Esophagus muscularis mucosa (tissue), 4 donors: ENCODE results near the gene TACC2. TPM values are rescaled to one million over a fixed set of nuclear protein-coding genes. Genes with fewer than 3 reads are reported as not detected.
A peak's percentile ranks its signal among the peaks of the same experiment; 100 is the strongest.

Source experiments
- DNase-seq: peaks from one replicate; pipeline ENCODE4 v3.0.0-alpha.2; 2017; ENCODE audit errors: extremely low spot score
- H3K27ac ChIP-seq, 4 donors: fragments of 200-600 bp; sonication (generic); replicated peaks in 1 of 4; 1 replicate in 3 of 4; 2 replicates in 1 of 4; pipeline ENCODE4 v1.5.1; 2016 to 2019; ENCODE audit warnings: mild to moderate bottlenecking in 1 of 4
- H3K27me3 ChIP-seq, 4 donors: fragments of 200-600 bp; sonication (generic); one replicate each; pipeline versions ENCODE4 v1.5.1 to v1.6.0; 2016 to 2019
- H3K36me3 ChIP-seq, 4 donors: fragments of 200-600 bp; sonication (generic); one replicate each; pipeline ENCODE4 v1.5.1; 2016 to 2019
- H3K4me1 ChIP-seq, 4 donors: fragments of 200-600 bp; sonication (generic); one replicate each; pipeline ENCODE4 v1.5.1; 2016 to 2019
- H3K4me3 ChIP-seq, 4 donors: fragments of 200-600 bp; sonication (generic); 1 replicate in 2 of 4; 2 replicates in 2 of 4; pipeline ENCODE4 v1.5.1; 2016 to 2019; ENCODE audit warnings: mild to moderate bottlenecking in 4 of 4, moderate library complexity in 1 of 4
- H3K9me3 ChIP-seq, 4 donors: fragments of 200-600 bp; sonication (generic); 1 replicate in 3 of 4; 2 replicates in 1 of 4; pipeline ENCODE4 v1.5.1; 2016 to 2019
- CTCF ChIP-seq, 3 experiments: fragments of 200-600 bp in 2 of 3; fragments of 450-650 bp in 1 of 3; sonication (generic) in 2 of 3; IDR thresholded peaks; one replicate each; pipeline ENCODE4 v1.5.1; 2017 to 2019; ENCODE audit warnings: antibody characterized with exemption in 3 of 3, mild to moderate bottlenecking in 2 of 3, moderate library complexity in 1 of 3
- EP300 ChIP-seq: sonication (generic); formaldehyde crosslinking; IDR thresholded peaks from one replicate; pipeline ENCODE4 v1.6.1; 2017; ENCODE audit warnings: antibody characterized with exemption
- POLR2A ChIP-seq: fragments of 450-650 bp; IDR thresholded peaks from one replicate; pipeline ENCODE4 v1.6.1; 2017; ENCODE audit warnings: antibody characterized with exemption, moderate library complexity, mild to moderate bottlenecking, low read depth
- POLR2AphosphoS5 ChIP-seq, 2 donors: sonication (generic); formaldehyde crosslinking; IDR thresholded peaks; one replicate each; pipeline ENCODE4 v1.6.1; 2017; ENCODE audit warnings: antibody characterized with exemption in 2 of 2
- WGBS: methylation state at CpG from one replicate; pipeline ENCODE4 v1.1.5; 2018; 5-methylcytosine and 5-hydroxymethylcytosine counted together
- intact Hi-C: fragments of 100-400 bp; cut with DNase I; formaldehyde crosslinking; loops from one replicate; pipeline ENCODE4 v1.15.1; 2023
- total RNA-seq, 4 donors: library from RNA; depleted of rRNA; stranded (reverse); fragments of >200 nt; gene quantifications; one replicate each; pipeline versions ENCODE4 v1.1.0 to v1.2.1, GENCODE V29; 2016

The TACC2 gene
- total RNA-seq, 4 donors from 2014 or later, result 53.7 to 99.4 (median 75.6) TPM

GRCh38 chr10:122253605-122254004 lies 264.6 kb downstream of the TACC2 start:
- no peak for TF ChIP-seq EP300
- TF ChIP-seq CTCF (IDR thresholded peaks at IDR 0.05), result no peak
- TF ChIP-seq POLR2AphosphoS5 (IDR thresholded peaks at IDR 0.05), result no peak
- TF ChIP-seq POLR2A, result no peak
- H3K9me3 ChIP-seq, result no peaks in the 10 kb centered on the region
- peak overlapping the region in 2 of 4 donors; percentile 66 to 68 for H3K27ac ChIP-seq
- H3K4me3 ChIP-seq, result no peak overlapping the region
- peaks cover 0 to 88% (median 58%) of the 10 kb centered on the region in 4 donors for H3K36me3 ChIP-seq
- no peaks in the 10 kb centered on the region for H3K27me3 ChIP-seq
- intact Hi-C loops, result loop anchor here (10.0 kb wide), 1 partner anchor 279 kb away; the partner anchor contains the start of gene NSMCE4A
- no peak for DNase-seq
- H3K4me1 ChIP-seq, result peaks cover 8 to 25% (median 18%) of the 10 kb centered on the region in 4 donors
- WGBS, result 96% methylated on average over 2 of the region's 2 CpGs

- Histone ChIP-seq H3K9me3 (no peaks in the 10 kb centered on the region), H3K4me1 (peaks cover 4 to 30% (median 24%) of the 10 kb centered on the region in 4 donors), H3K27ac (peak overlapping the region in 1 of 4 donors; percentile 23), H3K4me3 (no peak overlapping the region), H3K36me3 (peaks cover 0 to 76% (median 48%) of the 10 kb centered on the region in 4 donors), H3K27me3 (no peaks in the 10 kb centered on the region)
- intact Hi-C loops, result loop anchor here (5.0 to 10.0 kb wide), 2 partner anchors 108 to 280 kb away; partner anchors contain the start of gene NSMCE4A
- 84% methylated on average over 2 of the region's 5 CpGs for WGBS
- no peak for DNase-seq
- TF ChIP-seq CTCF (IDR thresholded peaks at IDR 0.05) (no peak), POLR2A (no peak), EP300 (no peak), POLR2AphosphoS5 (IDR thresholded peaks at IDR 0.05) (no peak)
These were observed 265.9 kb downstream of the TACC2 start for GRCh38 chr10:122254831-122255230.

- TF ChIP-seq EP300 (no peak), CTCF (IDR thresholded peaks at IDR 0.05) (no peak), POLR2A (no peak), POLR2AphosphoS5 (IDR thresholded peaks at IDR 0.05) (no peak)
- intact Hi-C loops, result loop anchor here (5.0 to 10.0 kb wide), 2 partner anchors 108 to 281 kb away; partner anchors contain the start of gene NSMCE4A
These were observed 266.7 kb downstream of the TACC2 start for GRCh38 chr10:122255509-122256301.

GRCh38 chr10:122257041-122257440 lies 268.1 kb downstream of the TACC2 start:
- no peaks in the 10 kb centered on the region for H3K27me3 ChIP-seq
- intact Hi-C loops, result loop anchor here (5.0 to 10.0 kb wide), 2 partner anchors 110 to 282 kb away; partner anchors contain the start of gene NSMCE4A
- no peaks in the 10 kb centered on the region for H3K9me3 ChIP-seq
- H3K36me3 ChIP-seq, result peaks cover 0 to 57% (median 38%) of the 10 kb centered on the region in 4 donors
- no peak overlapping the region for H3K4me3 ChIP-seq
- DNase-seq, result no peak
- H3K4me1 ChIP-seq, result peaks cover 4 to 30% (median 24%) of the 10 kb centered on the region in 4 donors
- no peak overlapping the region for H3K27ac ChIP-seq
- TF ChIP-seq CTCF (IDR thresholded peaks at IDR 0.05), result no peak
- no peak for TF ChIP-seq POLR2A
- no peak for TF ChIP-seq POLR2AphosphoS5 (IDR thresholded peaks at IDR 0.05)
- 95% methylated on average over 3 of the region's 3 CpGs for WGBS

More at GRCh38 chr10:122255509-122256301, 266.7 kb downstream of the TACC2 start:
- H3K36me3 ChIP-seq, result peaks cover 0 to 68% (median 42%) of the 10 kb centered on the region in 4 donors
- H3K9me3 ChIP-seq, result no peaks in the 10 kb centered on the region
- H3K4me3 ChIP-seq, result no peak overlapping the region
- WGBS, result 87% methylated on average over 14 of the region's 14 CpGs
- peaks cover 4 to 30% (median 24%) of the 10 kb centered on the region in 4 donors for H3K4me1 ChIP-seq
- no peak for DNase-seq
- peak overlapping the region in 1 of 4 donors; percentile 23 for H3K27ac ChIP-seq
- no peaks in the 10 kb centered on the region for H3K27me3 ChIP-seq
